GM21825 (cell line): ENCODE measurements around the gene THAP9.

ENCODE experiments used
- ATAC-seq: cut with Tn5 transposase; IDR thresholded peaks from one replicate; pipeline ENCODE4 v1.9.1; 2021; ENCODE audit warnings: mild to moderate bottlenecking, moderate library complexity; ENCODE audit not compliant: unreplicated experiment

Gene THAP9

DNA sequence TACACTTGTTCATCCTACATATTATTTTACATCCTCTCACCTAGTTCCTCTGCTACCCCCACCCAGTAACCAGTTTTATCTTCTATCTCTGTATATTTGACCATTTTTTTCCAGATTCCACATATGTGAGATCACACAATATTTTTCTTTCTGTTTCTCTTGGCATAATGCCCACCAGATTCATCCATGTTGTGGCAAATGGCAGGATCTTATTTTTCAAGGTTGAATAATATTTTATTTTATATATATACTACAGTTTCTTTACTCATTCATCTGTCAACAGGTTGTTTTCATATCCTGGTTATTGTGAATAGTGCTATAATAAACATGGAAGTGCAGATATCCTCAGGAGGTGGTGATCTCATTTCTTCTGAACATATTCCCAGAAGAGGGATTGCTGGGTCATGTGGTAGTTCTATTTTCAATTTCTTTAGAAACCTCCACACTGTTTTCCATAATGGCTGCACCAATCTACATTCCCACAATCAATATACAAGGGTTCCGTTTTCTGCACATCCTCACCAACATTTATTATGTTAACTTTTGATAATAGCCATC, 48.2 kb downstream of the THAP9 start:
- no peak for ATAC-seq

DNA sequence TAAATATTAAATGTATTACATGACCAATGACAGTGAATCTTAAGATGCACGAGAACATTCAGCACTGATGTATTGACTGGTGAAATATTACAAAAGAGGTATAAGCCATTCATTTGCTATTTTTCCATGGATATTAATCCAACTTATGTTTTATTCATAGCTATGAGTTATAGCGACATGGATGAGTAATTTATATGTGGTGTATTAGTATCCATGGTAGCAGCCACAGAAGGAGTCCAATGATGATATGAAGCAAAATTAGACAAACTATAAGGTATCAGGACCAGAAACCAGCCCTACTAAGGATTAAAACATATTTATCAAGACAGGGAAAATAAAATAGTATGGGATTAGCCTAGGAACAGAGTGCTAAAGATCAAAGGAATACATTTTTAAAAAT, 50.7 kb downstream of the THAP9 start:
- ATAC-seq: no peak

- no peak for ATAC-seq
These were observed 53.7 kb downstream of the THAP9 start for GRCh38 chr4:82954212-82954611.

DNA sequence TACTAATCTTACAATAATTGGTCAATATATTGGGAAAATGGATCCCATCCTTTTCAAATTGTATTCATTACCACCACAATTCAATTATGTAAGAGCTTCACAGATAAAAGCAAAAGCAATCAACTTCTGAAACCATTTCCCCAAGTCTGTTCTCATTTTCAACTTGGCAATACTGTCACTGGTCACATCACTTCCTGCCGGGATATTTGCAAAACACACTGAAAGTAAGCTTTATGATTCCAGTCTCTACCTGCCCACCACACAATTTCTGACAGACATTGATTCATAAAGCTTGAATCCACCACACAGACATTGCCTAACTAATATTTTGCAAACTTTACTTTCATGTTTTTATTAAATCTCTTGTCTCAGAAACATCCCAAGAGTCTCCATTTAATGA, 56.5 kb downstream of the THAP9 start:
- ATAC-seq: no peak

GRCh38 chr4:82965763-82966162, 65.2 kb downstream of the THAP9 start:
- ATAC-seq: no peak

DNA sequence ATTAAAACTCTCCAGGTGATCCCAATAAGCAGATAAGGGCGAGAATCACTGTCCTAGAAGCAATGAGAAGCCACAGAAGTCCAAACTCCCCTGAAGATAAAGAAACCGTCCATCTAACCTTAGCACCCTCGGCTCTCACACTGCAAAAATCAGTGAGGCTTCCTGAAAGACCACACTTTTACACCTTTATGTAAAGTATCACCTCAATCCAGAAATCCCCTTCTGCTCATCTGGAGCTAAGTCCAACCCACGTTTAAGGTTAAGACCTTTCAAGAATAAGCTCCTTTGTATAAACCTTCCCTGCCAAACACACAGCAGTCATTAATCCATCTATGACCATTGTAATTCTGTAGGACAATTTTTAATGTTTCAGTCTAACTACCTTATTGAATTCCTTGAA, 68.4 kb downstream of the THAP9 start:
- ATAC-seq: no peak

GRCh38 chr4:82969414-82969813, 68.9 kb downstream of the THAP9 start:
- no peak for ATAC-seq
